H9 (cell line): ENCODE results near the gene MT2A. TPM values are rescaled to one million over a fixed set of nuclear protein-coding genes. Genes with fewer than 3 reads are reported as not detected.
A peak's percentile ranks its signal among the peaks of the same experiment; 100 is the strongest.

Experiments used
- DNase-seq: peaks from one replicate; pipeline ENCODE4 v3.0.0-alpha.2; 2017
- H2AFZ ChIP-seq: one replicate; pipeline ENCODE4 v1.6.1; 2013; ENCODE audit warnings: mild to moderate bottlenecking, low read length, control low read depth, moderate library complexity
- H2AK5ac ChIP-seq: 2 replicates; pipeline ENCODE4 v1.6.1; 2013; ENCODE audit warnings: low read length, control low read depth, mixed read lengths; ENCODE audit not compliant: insufficient read length
- H2BK120ac ChIP-seq: one replicate; pipeline ENCODE4 v1.6.1; 2013; ENCODE audit warnings: low read depth, mild to moderate bottlenecking, low read length, control low read depth, inconsistent platforms; ENCODE audit not compliant: poor library complexity, severe bottlenecking
- H2BK12ac ChIP-seq: 2 replicates; pipeline ENCODE4 v1.6.1; 2013; ENCODE audit warnings: low read length, control low read depth, mixed read lengths, low read depth; ENCODE audit not compliant: insufficient read length
- H2BK15ac ChIP-seq: 2 replicates; pipeline ENCODE4 v1.6.1; 2013; ENCODE audit warnings: low read depth, low read length, control low read depth
- H2BK20ac ChIP-seq: one replicate; pipeline ENCODE4 v1.6.1; 2013; ENCODE audit warnings: low read depth, mild to moderate bottlenecking, low read length, control low read depth, inconsistent platforms; ENCODE audit not compliant: poor library complexity, severe bottlenecking
- H2BK5ac ChIP-seq: 2 replicates; pipeline ENCODE4 v1.6.1; 2013; ENCODE audit warnings: low read length, control low read depth, mixed read lengths; ENCODE audit not compliant: insufficient read length
- H3K14ac ChIP-seq: 2 replicates; pipeline ENCODE4 v1.6.1; 2013; ENCODE audit warnings: low read length, control low read depth; ENCODE audit not compliant: insufficient read depth
- H3K18ac ChIP-seq: 2 replicates; pipeline ENCODE4 v1.6.1; 2013; ENCODE audit warnings: low read depth, mild to moderate bottlenecking, mixed read lengths, low read length, control low read depth; ENCODE audit not compliant: insufficient read length
- H3K23ac ChIP-seq: 2 replicates; pipeline ENCODE4 v1.6.1; 2013; ENCODE audit warnings: low read length, control low read depth, mixed read lengths, low read depth; ENCODE audit not compliant: insufficient read length
- H3K23me2 ChIP-seq: 2 replicates; pipeline ENCODE4 v1.6.1; 2013; ENCODE audit warnings: low read depth, mild to moderate bottlenecking, mixed read lengths, low read length, control low read depth; ENCODE audit not compliant: insufficient read length, poor library complexity, severe bottlenecking
- H3K27ac ChIP-seq: 2 replicates; pipeline ENCODE4 v1.5.1; 2013; ENCODE audit warnings: low read length, control low read depth, mixed read lengths, low read depth; ENCODE audit not compliant: insufficient read length
- H3K27me3 ChIP-seq: 2 replicates; pipeline ENCODE4 v1.6.1; 2013; ENCODE audit warnings: low read length, control low read depth, inconsistent platforms; ENCODE audit not compliant: insufficient read depth
- H3K4ac ChIP-seq: 2 replicates; pipeline ENCODE4 v1.6.1; 2013; ENCODE audit warnings: low read depth, mild to moderate bottlenecking, control low read depth, inconsistent platforms, low read length, moderate library complexity
- H3K4me1 ChIP-seq: 2 replicates; pipeline ENCODE4 v1.6.1; 2013; ENCODE audit warnings: low read length, control low read depth, inconsistent platforms; ENCODE audit not compliant: insufficient read depth
- H3K4me2 ChIP-seq: 2 replicates; pipeline ENCODE4 v1.6.1; 2013; ENCODE audit warnings: low read length, control low read depth, mixed read lengths; ENCODE audit not compliant: insufficient read length, insufficient read depth
- H3K56ac ChIP-seq: 2 replicates; pipeline ENCODE4 v1.6.1; 2013; ENCODE audit warnings: low read depth, mild to moderate bottlenecking, mixed read lengths, low read length, control low read depth; ENCODE audit not compliant: insufficient read length
- H3K79me1 ChIP-seq: 2 replicates; pipeline ENCODE4 v1.6.1; 2013; ENCODE audit warnings: low read depth, mild to moderate bottlenecking, moderate library complexity, low read length, control low read depth, inconsistent platforms; ENCODE audit not compliant: insufficient read depth, poor library complexity, severe bottlenecking
- H3K79me2 ChIP-seq: 2 replicates; pipeline ENCODE4 v1.6.1; 2013; ENCODE audit warnings: low read length, control low read depth, inconsistent platforms; ENCODE audit not compliant: insufficient read depth
- H3K9ac ChIP-seq: 2 replicates; pipeline ENCODE4 v1.6.1; 2013; ENCODE audit warnings: low read length, control low read depth, mixed read lengths; ENCODE audit not compliant: insufficient read length; ENCODE audit errors: extremely low read depth
- H3K9me3 ChIP-seq: one replicate; pipeline ENCODE4 v1.6.1; 2013; ENCODE audit warnings: low read depth, low read length, inconsistent platforms; ENCODE audit not compliant: control insufficient read depth
- H3T11ph ChIP-seq: one replicate; pipeline ENCODE4 v1.6.1; 2013; ENCODE audit warnings: mild to moderate bottlenecking, low read length, control low read depth, inconsistent platforms
- H4K20me1 ChIP-seq: one replicate; pipeline ENCODE4 v1.6.1; 2013; ENCODE audit not compliant: control insufficient read depth, insufficient read length, insufficient read depth
- H4K5ac ChIP-seq: 2 replicates; pipeline ENCODE4 v1.6.1; 2013; ENCODE audit warnings: low read depth, mild to moderate bottlenecking, mixed read lengths, low read length, control low read depth; ENCODE audit not compliant: insufficient read length
- H4K8ac ChIP-seq: replicated peaks from 2 replicates; pipeline ENCODE4 v1.6.1; 2013; ENCODE audit warnings: low read length, control low read depth, mixed read lengths, low read depth; ENCODE audit not compliant: insufficient read length
- H4K91ac ChIP-seq: 2 replicates; pipeline ENCODE4 v1.6.1; 2013; ENCODE audit warnings: low read depth, mild to moderate bottlenecking, moderate library complexity, mixed read lengths, low read length, control low read depth; ENCODE audit not compliant: insufficient read length
- H3K27ac Mint-ChIP-seq, 3 experiments: 2 replicates in 2 of 3; 3 replicates in 1 of 3; pipeline ENCODE4 v1.8.0; 2020 to 2021; ENCODE audit warnings: mixed read lengths in 3 of 3, mild to moderate bottlenecking in 1 of 3, moderate library complexity in 1 of 3
- H3K27me3 Mint-ChIP-seq: 2 replicates; pipeline ENCODE4 v1.8.0; 2021; ENCODE audit warnings: low read depth, mild to moderate bottlenecking, moderate library complexity, mixed read lengths
- H3K36me3 Mint-ChIP-seq, 3 experiments: 2 replicates in 2 of 3; 3 replicates in 1 of 3; pipeline ENCODE4 v1.8.0; 2020 to 2021; ENCODE audit warnings: low read depth in 3 of 3, mixed read lengths in 3 of 3; ENCODE audit not compliant: insufficient read depth in 1 of 3
- H3K4me1 Mint-ChIP-seq, 2 experiments: 2 replicates each; pipeline ENCODE4 v1.8.0; 2020; ENCODE audit warnings: mixed read lengths in 2 of 2
- H3K4me3 Mint-ChIP-seq, 2 experiments: 2 replicates in 1 of 2; 3 replicates in 1 of 2; pipeline ENCODE4 v1.8.0; 2020 to 2021; ENCODE audit warnings: mild to moderate bottlenecking in 2 of 2, mixed read lengths in 2 of 2, moderate library complexity in 1 of 2
- H3K9me3 Mint-ChIP-seq, 2 experiments: 2 replicates in 1 of 2; 3 replicates in 1 of 2; pipeline ENCODE4 v1.8.0; 2020; ENCODE audit warnings: mild to moderate bottlenecking in 2 of 2, mixed read lengths in 2 of 2, moderate library complexity in 1 of 2
- WGBS: extraction: QIAGEN DNeasy Blood & Tissue Kit; methylation state at CpG from one replicate; pipeline ENCODE4 v1.1.7; 2013; ENCODE audit warnings: missing lambda C conversion rate, low lambda C conversion rate, mixed read lengths; ENCODE audit not compliant: insufficient read length; ENCODE audit errors: extremely low coverage; 5-methylcytosine and 5-hydroxymethylcytosine counted together
- total RNA-seq: library from RNA; stranded (reverse); gene quantifications from 2 replicates; pipeline ENCODE4 v1.2.1, GENCODE V29; 2021
- TF ChIP-seq, protein P1 (sequence below): fragments of 200-600 bp; sonication (generic); conservative IDR thresholded peaks from 3 replicates; pipeline ENCODE4 v1.8.0; 2021; ENCODE audit warnings: antibody characterized with exemption, mild to moderate bottlenecking

The MT2A gene
- total RNA-seq, 1 experiment from 2014 or later = 63.1 TPM

DNA sequence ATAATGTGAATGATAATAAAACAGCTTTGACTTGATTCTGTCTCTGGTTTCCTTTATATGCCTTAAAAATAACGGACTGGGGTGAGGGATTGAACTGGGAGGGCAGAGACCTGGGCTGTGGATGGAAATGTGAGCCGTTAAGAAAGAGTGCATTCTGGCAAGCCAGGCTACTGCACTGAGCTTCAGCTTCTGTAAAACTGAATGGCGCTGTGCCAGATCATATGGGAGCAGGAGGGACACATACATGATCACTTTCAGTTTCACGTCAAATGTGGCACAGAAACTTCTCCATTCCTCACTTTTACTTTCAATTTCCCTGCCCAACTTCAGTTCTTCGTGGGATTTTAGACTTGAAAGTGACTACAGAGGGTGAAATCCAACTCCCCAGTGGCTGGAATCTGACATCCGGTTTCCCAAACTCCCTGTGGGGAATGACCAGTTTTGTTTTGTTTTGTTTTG is 1.1 kb downstream of the MT2A start:
- Mint-ChIP-seq H3K36me3 (no peaks in the 10 kb centered on the region), H3K4me3 (peak overlapping the region; percentile 65 to 84), H3K9me3 (no peaks in the 10 kb centered on the region), H3K27ac (no peak overlapping the region), H3K27me3 (peaks cover 77% of the 10 kb centered on the region), H3K4me1 (peaks cover 29 to 40% of the 10 kb centered on the region in 2 experiments)
- DNase-seq = no peak
- H3K4ac ChIP-seq = no peak overlapping the region
- no peaks in the 10 kb centered on the region for H3K79me1 ChIP-seq
- no peak overlapping the region for H2BK15ac ChIP-seq
- H2BK120ac ChIP-seq = no peak overlapping the region
- WGBS = no CpG with 5 or more reads among the region's 6 CpGs
- H2BK12ac ChIP-seq = no peak overlapping the region
- H3K56ac ChIP-seq = no peak overlapping the region
- no peak overlapping the region for H3K23ac ChIP-seq
- H4K20me1 ChIP-seq = no peaks in the 10 kb centered on the region
- TF ChIP-seq, protein P1, sequence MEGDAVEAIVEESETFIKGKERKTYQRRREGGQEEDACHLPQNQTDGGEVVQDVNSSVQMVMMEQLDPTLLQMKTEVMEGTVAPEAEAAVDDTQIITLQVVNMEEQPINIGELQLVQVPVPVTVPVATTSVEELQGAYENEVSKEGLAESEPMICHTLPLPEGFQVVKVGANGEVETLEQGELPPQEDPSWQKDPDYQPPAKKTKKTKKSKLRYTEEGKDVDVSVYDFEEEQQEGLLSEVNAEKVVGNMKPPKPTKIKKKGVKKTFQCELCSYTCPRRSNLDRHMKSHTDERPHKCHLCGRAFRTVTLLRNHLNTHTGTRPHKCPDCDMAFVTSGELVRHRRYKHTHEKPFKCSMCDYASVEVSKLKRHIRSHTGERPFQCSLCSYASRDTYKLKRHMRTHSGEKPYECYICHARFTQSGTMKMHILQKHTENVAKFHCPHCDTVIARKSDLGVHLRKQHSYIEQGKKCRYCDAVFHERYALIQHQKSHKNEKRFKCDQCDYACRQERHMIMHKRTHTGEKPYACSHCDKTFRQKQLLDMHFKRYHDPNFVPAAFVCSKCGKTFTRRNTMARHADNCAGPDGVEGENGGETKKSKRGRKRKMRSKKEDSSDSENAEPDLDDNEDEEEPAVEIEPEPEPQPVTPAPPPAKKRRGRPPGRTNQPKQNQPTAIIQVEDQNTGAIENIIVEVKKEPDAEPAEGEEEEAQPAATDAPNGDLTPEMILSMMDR = peak; percentile 14; the same call in 1 of the 3 replicates
- no peak overlapping the region for H2AFZ ChIP-seq
- H3K27me3 ChIP-seq = peaks cover 21% of the 10 kb centered on the region; the same call in 1 of the 2 replicates
- no peak overlapping the region for H4K5ac ChIP-seq
- H3K23me2 ChIP-seq = peaks cover 8% of the 10 kb centered on the region
- H3K14ac ChIP-seq = no peak overlapping the region
- no peak overlapping the region for H4K8ac ChIP-seq
- peaks cover 6% of the 10 kb centered on the region; the same call in 1 of the 2 replicates for H3K4me1 ChIP-seq
- H4K91ac ChIP-seq = no peak overlapping the region
- no peak overlapping the region for H3K27ac ChIP-seq
- peak overlapping the region; percentile 73 for H3K4me2 ChIP-seq
- no peak overlapping the region for H3K9ac ChIP-seq
- H2AK5ac ChIP-seq = no peak overlapping the region
- no peak overlapping the region for H2BK5ac ChIP-seq
- no peaks in the 10 kb centered on the region for H3K79me2 ChIP-seq
- no peaks in the 10 kb centered on the region for H3K9me3 ChIP-seq
- H2BK20ac ChIP-seq = no peak overlapping the region
- H3K18ac ChIP-seq = no peak overlapping the region
- H3T11ph ChIP-seq = no peak overlapping the region
